CD1c-positive myeloid dendritic cell (primary cell): ENCODE data around the gene GRK5.
"Not testable (repeated sequence)": the region's sequence is repeated elsewhere in the genome, so short reads cannot be mapped to it uniquely, and the experiment has no call there.

Experiments
- DNase-seq: peaks from one replicate; pipeline ENCODE4 v3.0.0-alpha.2; 2016; ENCODE audit errors: extremely low spot score

Gene GRK5

GRCh38 chr10:119207366-119207666, at the start of gene GRK5:
GRK5 (plus strand) TSS chr10:119207571; CDS start chr10:119207918, 347 bp downstream.
- peak; percentile 98 for DNase-seq

- DNase-seq: no peak
These were observed 48.0 kb upstream of the GRK5 start for GRCh38 chr10:119159332-119159731.

- no peak for DNase-seq
These were observed 45.5 kb upstream of the GRK5 start for GRCh38 chr10:119161680-119162451.

- DNase-seq: no peak
These were observed 44.8 kb upstream of the GRK5 start for GRCh38 chr10:119162452-119163092.

- DNase-seq: peak; percentile 91
These were observed 41.9 kb upstream of the GRK5 start, which contains the start of gene SFXN4 for GRCh38 chr10:119165171-119166117. SFXN4 (minus strand) TSS chr10:119165714; CDS start chr10:119165647, 67 bp downstream.

GRCh38 chr10:119166118-119166500, 41.3 kb upstream of the GRK5 start:
- no peak for DNase-seq

- peak; percentile 53 for DNase-seq
These were observed 40.8 kb upstream of the GRK5 start for GRCh38 chr10:119166564-119166963.

- no peak for DNase-seq
These were observed 40.3 kb upstream of the GRK5 start for GRCh38 chr10:119167041-119167440.

GRCh38 chr10:119174109-119174508, 33.3 kb upstream of the GRK5 start:
- DNase-seq: no peak

GRCh38 chr10:119176166-119176565, 31.2 kb upstream of the GRK5 start:
- no peak for DNase-seq

- no peak for DNase-seq
These were observed 29.5 kb upstream of the GRK5 start for GRCh38 chr10:119177708-119178371.

GRCh38 chr10:119178372-119179119, 28.8 kb upstream of the GRK5 start, which contains the start of gene PRDX3:
PRDX3 (minus strand) TSS chr10:119178812; CDS start chr10:119178790, 22 bp downstream.
- DNase-seq: peak; percentile 93

- DNase-seq: not testable (repeated sequence)
These were observed 26.4 kb upstream of the GRK5 start for GRCh38 chr10:119180850-119181400.

GRCh38 chr10:119183664-119184412, 23.5 kb upstream of the GRK5 start:
- peak; percentile 22 for DNase-seq

GRCh38 chr10:119189811-119190282, 17.5 kb upstream of the GRK5 start:
- DNase-seq: no peak

GRCh38 chr10:119190353-119190752, 17.0 kb upstream of the GRK5 start:
- DNase-seq: no peak

GRCh38 chr10:119190954-119191785, 16.2 kb upstream of the GRK5 start:
- peak; percentile 34 for DNase-seq

- DNase-seq: no peak
These were observed 15.5 kb upstream of the GRK5 start for GRCh38 chr10:119191881-119192280.

- DNase-seq: peak; percentile 33
These were observed 9.4 kb upstream of the GRK5 start for GRCh38 chr10:119197921-119198320.
